Brain microvascular endothelial cell (primary cell): ENCODE measurements around the gene SCAPER.

Source experiments
- DNase-seq: peaks from one replicate; pipeline ENCODE4 v3.0.0-alpha.2; 2020
- H3K27ac ChIP-seq: fragments of 250-450 bp; sonication (Bioruptor Pico); 2 replicates; pipeline ENCODE4 v1.5.1; 2020; ENCODE audit warnings: mild to moderate bottlenecking, moderate library complexity
- H3K27me3 ChIP-seq: fragments of 250-450 bp; sonication (Bioruptor Pico); replicated peaks from 2 replicates; pipeline ENCODE4 v1.5.1; 2020; ENCODE audit warnings: mild to moderate bottlenecking
- H3K36me3 ChIP-seq: fragments of 250-450 bp; sonication (Bioruptor Pico); replicated peaks from 2 replicates; pipeline ENCODE4 v1.5.1; 2020; ENCODE audit warnings: mild to moderate bottlenecking
- H3K4me3 ChIP-seq: 2 replicates; pipeline ENCODE4 v1.5.1; 2011; ENCODE audit warnings: low read depth, mild to moderate bottlenecking, control low read depth, low read length, moderate library complexity
- in situ Hi-C: cut with HindIII; loops from 2 replicates; pipeline ENCODE4 v1.10.0; 2017; ENCODE audit warnings: low sequenced_read_pairs, low pct_ligation_motif_present
- TF ChIP-seq, protein P1 (sequence below): IDR thresholded peaks from 2 replicates; pipeline ENCODE4 v1.5.1; 2011; ENCODE audit warnings: low read depth, mild to moderate bottlenecking, moderate library complexity, low read length, control low read depth, inconsistent platforms; ENCODE audit errors: missing control alignments

SCAPER gene

DNA sequence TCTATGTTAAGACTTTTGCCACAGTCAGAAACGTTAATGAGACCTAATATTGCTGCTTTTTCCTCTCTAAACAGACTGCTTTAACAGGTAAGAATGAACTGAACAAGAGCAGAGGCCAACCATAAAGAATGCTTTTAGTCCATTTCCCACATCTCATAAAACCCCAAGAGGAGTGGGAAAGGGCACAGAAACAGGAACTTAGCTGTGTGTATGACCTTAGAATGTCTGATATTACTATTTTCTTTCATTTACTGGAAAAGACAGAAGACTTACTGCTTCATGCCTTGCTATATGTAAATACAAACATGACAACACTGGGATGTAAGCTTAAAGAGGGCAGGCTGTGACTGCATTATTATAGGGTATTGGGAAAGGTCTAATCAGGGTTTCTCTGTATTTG, 453.6 kb downstream of the SCAPER start:
- Histone ChIP-seq H3K36me3 (no peaks in the 10 kb centered on the region), H3K27ac (no peak overlapping the region), H3K4me3 (no peak overlapping the region), H3K27me3 (no peaks in the 10 kb centered on the region)
- DNase-seq = no peak
- in situ Hi-C loops = no loop called here
- TF ChIP-seq, protein P1, sequence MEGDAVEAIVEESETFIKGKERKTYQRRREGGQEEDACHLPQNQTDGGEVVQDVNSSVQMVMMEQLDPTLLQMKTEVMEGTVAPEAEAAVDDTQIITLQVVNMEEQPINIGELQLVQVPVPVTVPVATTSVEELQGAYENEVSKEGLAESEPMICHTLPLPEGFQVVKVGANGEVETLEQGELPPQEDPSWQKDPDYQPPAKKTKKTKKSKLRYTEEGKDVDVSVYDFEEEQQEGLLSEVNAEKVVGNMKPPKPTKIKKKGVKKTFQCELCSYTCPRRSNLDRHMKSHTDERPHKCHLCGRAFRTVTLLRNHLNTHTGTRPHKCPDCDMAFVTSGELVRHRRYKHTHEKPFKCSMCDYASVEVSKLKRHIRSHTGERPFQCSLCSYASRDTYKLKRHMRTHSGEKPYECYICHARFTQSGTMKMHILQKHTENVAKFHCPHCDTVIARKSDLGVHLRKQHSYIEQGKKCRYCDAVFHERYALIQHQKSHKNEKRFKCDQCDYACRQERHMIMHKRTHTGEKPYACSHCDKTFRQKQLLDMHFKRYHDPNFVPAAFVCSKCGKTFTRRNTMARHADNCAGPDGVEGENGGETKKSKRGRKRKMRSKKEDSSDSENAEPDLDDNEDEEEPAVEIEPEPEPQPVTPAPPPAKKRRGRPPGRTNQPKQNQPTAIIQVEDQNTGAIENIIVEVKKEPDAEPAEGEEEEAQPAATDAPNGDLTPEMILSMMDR = no peak

DNA sequence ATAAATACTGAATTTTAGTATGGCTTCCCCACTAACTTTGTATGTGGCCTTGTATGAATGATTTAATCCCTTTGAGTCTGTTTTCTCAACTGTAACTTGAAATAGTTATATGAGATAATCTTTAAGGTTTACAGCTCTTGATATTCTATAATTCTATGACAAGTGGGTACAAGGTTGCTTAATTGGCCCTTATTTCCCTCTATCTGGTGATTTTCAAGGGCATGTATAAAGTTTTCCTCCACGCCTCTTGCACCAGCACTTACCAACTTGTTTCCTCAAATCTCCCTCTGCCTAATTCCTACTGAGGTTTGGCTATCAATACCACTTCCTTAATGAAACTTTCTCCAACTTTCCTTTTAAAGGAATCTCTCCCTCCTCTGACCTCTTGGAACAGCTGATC, 455.7 kb downstream of the SCAPER start:
- no peaks in the 10 kb centered on the region for H3K36me3 ChIP-seq
- TF ChIP-seq, protein P1 = no peak
- in situ Hi-C loops = no loop called here
- no peaks in the 10 kb centered on the region for H3K27me3 ChIP-seq
- no peak for DNase-seq
- no peak overlapping the region for H3K4me3 ChIP-seq
- no peak overlapping the region for H3K27ac ChIP-seq

- TF ChIP-seq, protein P1 = no peak
- in situ Hi-C loops = no loop called here
- Histone ChIP-seq H3K27me3 (no peaks in the 10 kb centered on the region), H3K36me3 (no peaks in the 10 kb centered on the region), H3K4me3 (no peak overlapping the region), H3K27ac (no peak overlapping the region)
- DNase-seq = no peak
Measured at GRCh38 chr15:76448755-76449154, 456.4 kb downstream of the SCAPER start.

DNA sequence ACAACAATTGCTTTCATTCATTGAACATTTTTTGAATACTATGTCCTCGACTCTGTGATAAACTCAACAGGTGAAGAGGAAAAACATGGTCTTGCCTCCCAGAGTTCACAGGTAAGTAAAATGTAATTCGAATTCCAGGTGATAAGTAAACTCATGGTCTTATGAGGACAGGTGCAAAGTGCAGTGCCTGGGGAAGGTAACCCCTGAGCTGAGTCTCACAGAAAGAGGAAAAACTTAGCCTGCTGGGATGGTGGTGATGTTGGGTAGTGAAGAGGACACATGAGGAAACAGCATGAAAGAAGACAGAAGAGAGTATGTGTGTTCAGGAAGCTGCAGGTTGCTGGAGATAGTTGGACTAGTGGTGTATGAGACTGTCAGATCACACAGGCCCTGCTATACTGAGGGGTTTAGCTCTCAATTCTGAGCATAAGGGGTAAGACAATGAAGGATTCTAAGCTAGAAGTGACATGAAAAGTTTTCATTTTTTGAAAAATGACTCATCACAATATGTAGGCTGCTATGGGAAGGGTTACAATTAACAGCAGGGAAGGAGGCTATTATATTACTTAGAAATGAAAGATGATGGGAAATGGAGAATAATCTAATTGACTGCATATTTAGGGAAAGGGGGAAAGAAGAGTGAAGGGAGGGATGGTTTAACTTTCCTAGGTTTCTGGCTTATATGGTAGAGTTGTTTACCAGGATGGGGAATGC, 457.3 kb downstream of the SCAPER start:
- Histone ChIP-seq H3K27ac (no peak overlapping the region), H3K36me3 (no peaks in the 10 kb centered on the region), H3K4me3 (no peak overlapping the region), H3K27me3 (no peaks in the 10 kb centered on the region)
- DNase-seq = no peak
- in situ Hi-C loops = no loop called here
- TF ChIP-seq, protein P1 = no peak

GRCh38 chr15:76440441-76440840, 464.7 kb downstream of the SCAPER start:
- no peaks in the 10 kb centered on the region for H3K27me3 ChIP-seq
- in situ Hi-C loops = no loop called here
- H3K4me3 ChIP-seq = no peak overlapping the region
- no peak for DNase-seq
- TF ChIP-seq, protein P1 = no peak
- no peak overlapping the region for H3K27ac ChIP-seq
- H3K36me3 ChIP-seq = no peaks in the 10 kb centered on the region

GRCh38 chr15:76439542-76439941, 465.6 kb downstream of the SCAPER start:
- Histone ChIP-seq H3K4me3 (no peak overlapping the region), H3K27ac (no peak overlapping the region), H3K36me3 (no peaks in the 10 kb centered on the region), H3K27me3 (no peaks in the 10 kb centered on the region)
- in situ Hi-C loops = no loop called here
- TF ChIP-seq, protein P1 = no peak
- DNase-seq = no peak
